ENCODE data around the gene KDM4F.
A peak's percentile ranks its signal among the peaks of the same experiment; 100 is the strongest.

Gene KDM4F

DNA sequence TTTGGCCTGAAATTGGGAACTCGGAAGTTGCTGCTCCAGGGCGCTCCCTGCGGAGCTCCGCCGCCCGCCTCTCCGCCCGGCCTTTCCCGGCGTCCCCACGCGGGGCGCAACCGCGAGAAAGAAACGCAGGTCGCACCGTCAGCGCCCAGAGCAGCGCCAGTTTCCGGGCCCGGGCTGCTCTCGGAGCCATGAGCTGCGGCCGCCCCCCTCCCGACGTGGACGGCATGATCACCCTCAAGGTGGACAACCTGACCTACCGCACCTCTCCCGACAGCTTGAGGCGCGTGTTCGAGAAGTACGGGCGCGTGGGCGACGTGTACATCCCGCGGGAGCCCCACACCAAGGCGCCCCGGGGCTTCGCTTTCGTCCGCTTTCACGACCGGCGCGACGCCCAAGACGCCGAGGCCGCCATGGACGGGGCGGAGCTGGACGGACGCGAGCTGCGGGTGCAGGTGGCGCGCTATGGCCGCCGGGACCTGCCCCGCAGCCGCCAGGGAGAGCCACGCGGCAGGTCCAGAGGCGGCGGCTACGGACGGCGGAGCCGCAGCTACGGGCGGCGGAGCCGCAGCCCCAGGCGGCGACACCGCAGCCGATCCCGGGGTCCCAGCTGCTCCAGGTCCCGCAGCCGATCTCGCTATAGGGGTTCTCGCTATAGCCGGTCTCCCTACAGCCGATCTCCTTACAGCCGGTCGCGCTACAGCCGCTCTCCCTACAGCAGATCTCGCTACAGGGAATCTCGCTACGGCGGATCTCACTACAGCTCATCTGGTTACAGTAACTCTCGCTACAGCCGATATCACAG lies 18.0 kb downstream of the KDM4F start:
- peak; percentile 27 for DNase-seq (ENCODE audit: insufficient read length)
- FAIRE-seq, result peak; percentile 95
- peak; percentile 35 for TF ChIP-seq TAF1 (IDR thresholded peaks at IDR 0.05; ENCODE audit: borderline replicate concordance, low read depth, low read length)
- TF ChIP-seq POLR2A (IDR thresholded peaks at IDR 0.05; ENCODE audit: low read depth, low read length), result peak; percentile 80; the same call in 1 of the 2 replicates
- peak; percentile 17; the same call in 1 of the 2 replicates for TF ChIP-seq POLR2AphosphoS5 (IDR thresholded peaks at IDR 0.05; ENCODE audit: low read depth, low read length)

DNA sequence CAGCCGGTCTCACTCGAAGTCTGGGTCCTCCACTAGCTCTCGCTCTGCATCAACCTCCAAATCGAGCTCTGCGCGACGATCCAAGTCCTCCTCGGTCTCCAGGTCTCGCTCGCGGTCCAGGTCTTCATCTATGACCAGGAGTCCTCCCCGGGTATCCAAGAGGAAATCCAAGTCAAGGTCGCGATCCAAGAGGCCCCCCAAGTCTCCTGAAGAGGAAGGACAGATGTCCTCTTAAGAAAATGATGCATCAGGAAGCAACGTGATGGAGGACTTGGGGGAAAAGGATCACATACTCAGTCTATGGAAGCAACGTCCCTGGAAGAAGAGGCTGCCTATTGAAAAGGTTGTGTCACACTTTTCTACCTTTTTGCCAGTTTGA lies 18.6 kb downstream of the KDM4F start:
- FAIRE-seq (no peak), DNase-seq (ENCODE audit: insufficient read length) (no peak)
- TF ChIP-seq POLR2A (IDR thresholded peaks at IDR 0.05; ENCODE audit: low read depth, low read length) (no peak), POLR2AphosphoS5 (IDR thresholded peaks at IDR 0.05; ENCODE audit: low read depth, low read length) (no peak), TAF1 (IDR thresholded peaks at IDR 0.05; ENCODE audit: borderline replicate concordance, low read depth, low read length) (no peak)

DNA sequence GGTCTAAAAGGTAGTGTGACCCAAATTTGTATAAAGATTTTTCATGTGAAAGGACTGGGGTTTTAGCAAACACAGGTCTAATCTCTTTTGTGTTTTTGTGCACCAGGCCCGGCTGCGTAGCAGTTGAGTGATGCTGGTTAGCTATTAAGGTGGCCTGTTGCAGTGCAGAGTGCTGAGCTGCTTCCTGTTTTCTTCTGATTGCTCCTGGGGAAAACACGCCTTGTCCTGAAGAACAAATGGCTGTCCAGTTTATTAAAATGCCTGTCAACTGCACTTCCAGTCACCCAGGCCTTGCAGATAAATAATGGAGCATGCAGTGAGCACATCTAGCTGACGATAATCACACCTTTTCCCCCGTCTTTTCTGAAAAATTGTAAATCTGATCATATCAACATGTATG lies 19.3 kb downstream of the KDM4F start:
- DNase-seq (ENCODE audit: insufficient read length) (no peak), FAIRE-seq (peak; percentile 92)
- TF ChIP-seq POLR2A (IDR thresholded peaks at IDR 0.05; ENCODE audit: low read depth, low read length) (peak; percentile 69), TAF1 (IDR thresholded peaks at IDR 0.05; ENCODE audit: borderline replicate concordance, low read depth, low read length) (peak; percentile 65; the same call in 1 of the 2 replicates), POLR2AphosphoS5 (IDR thresholded peaks at IDR 0.05; ENCODE audit: low read depth, low read length) (peak; percentile 68; the same call in 1 of the 2 replicates)

DNA sequence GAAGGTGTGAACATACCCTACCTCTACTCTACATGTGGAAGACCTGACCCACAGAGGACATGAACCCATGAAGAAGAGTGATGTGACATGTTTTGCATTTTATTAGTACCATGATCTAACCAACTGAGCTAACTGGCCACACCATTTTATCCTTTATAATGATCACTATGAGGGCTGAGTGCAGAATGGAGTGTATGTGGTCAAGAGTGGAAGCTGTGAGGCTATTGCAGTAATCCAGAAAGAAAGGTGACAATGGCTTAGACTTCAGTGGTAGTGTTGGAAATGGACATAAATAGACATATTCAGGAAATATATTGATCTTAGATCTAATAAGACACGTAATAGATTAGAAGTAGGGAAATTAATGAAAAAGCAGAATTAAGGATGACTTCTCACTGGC lies 21.2 kb downstream of the KDM4F start:
- TF ChIP-seq POLR2AphosphoS5 (IDR thresholded peaks at IDR 0.05; ENCODE audit: low read depth, low read length), result no peak
- no peak for TF ChIP-seq POLR2A (IDR thresholded peaks at IDR 0.05; ENCODE audit: low read depth, low read length)
- TF ChIP-seq TAF1 (IDR thresholded peaks at IDR 0.05; ENCODE audit: borderline replicate concordance, low read depth, low read length), result no peak
- FAIRE-seq, result no peak
- no peak for DNase-seq (ENCODE audit: insufficient read length)

DNA sequence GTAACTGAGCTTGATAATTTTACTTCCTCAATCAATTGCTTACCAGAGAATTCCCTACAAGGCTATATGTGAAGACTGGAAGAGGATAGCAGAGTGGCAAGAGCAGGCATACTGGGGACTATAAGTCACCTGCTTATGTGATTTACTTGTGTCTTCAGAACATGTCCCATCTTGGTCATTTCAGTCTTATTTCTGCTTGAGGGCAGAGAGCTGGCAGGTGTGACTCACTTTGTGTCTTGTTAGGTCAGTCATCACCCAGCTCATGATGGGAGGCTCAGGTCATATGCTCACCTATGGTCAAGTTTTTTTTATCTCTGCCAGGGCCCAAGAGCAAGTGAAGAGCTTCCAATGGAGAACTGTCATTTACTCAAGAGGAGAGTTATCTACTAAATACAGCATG lies 23.7 kb downstream of the KDM4F start:
- no peak for FAIRE-seq
- TF ChIP-seq TAF1 (IDR thresholded peaks at IDR 0.05; ENCODE audit: borderline replicate concordance, low read depth, low read length) (no peak), POLR2AphosphoS5 (IDR thresholded peaks at IDR 0.05; ENCODE audit: low read depth, low read length) (no peak), POLR2A (IDR thresholded peaks at IDR 0.05; ENCODE audit: low read depth, low read length) (no peak)
- DNase-seq (ENCODE audit: insufficient read length), result no peak

DNA sequence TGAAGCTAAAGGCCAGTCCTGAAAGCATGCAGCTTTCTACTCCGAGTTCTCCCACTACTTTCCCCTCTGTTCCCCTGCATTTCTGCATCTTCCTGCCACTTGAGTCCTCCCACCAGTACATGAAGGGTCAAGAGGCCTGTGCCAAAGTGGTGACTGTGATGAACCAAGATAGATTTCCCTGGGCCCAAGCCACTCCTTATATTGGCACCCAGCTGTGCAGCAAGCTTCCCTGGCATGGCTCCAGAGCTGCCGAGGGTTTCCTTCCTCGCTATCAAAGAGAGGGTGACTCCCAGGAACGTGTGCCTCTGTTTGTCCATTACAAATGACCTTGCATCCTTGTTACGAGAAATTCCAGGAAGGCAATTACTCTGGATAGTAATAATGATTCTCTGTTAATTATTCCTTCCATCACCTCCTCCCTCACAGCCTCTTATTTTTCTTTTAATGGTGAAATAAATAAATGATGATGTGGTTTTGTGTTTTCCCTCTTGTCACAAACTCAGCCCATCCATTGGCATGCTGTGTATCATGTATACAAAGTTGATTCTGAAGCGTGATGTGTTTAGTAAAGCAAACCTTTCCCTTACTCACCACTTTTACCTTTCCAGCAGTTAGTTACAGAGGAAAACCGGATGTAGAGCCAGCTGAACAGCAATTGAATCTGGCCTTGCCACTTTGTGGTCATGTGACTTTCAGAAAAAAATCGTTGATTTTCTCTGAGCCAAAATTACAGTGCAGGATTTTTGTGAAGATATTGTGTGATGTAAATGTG lies 25.8 kb downstream of the KDM4F start:
- TF ChIP-seq TAF1 (IDR thresholded peaks at IDR 0.05; ENCODE audit: borderline replicate concordance, low read depth, low read length), result no peak
- TF ChIP-seq POLR2AphosphoS5 (IDR thresholded peaks at IDR 0.05; ENCODE audit: low read depth, low read length), result no peak
- TF ChIP-seq POLR2A (IDR thresholded peaks at IDR 0.05; ENCODE audit: low read depth, low read length), result no peak
- DNase-seq (ENCODE audit: insufficient read length) (no peak), FAIRE-seq (no peak)

DNA sequence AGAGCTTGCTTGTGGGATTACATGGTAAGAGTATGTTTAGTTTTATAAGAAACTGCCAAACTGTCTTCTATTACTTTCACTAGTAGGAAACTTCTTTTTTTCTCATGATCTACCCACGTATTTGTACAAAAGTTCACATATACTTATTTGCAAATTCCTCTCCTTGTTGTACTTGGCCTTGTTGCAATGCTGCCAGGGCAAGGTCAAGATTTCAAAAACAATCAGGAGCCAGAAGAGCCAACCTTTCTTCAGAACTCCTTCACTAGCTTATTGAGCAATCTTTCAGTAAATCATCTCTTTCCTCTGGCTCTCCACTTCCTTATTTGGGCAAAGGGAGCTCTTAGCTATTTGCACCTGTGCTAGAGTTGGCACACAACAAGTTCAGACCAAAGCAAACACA lies 27.2 kb downstream of the KDM4F start:
- FAIRE-seq (no peak), DNase-seq (ENCODE audit: insufficient read length) (no peak)
- TF ChIP-seq TAF1 (IDR thresholded peaks at IDR 0.05; ENCODE audit: borderline replicate concordance, low read depth, low read length), result no peak
- no peak for TF ChIP-seq POLR2AphosphoS5 (IDR thresholded peaks at IDR 0.05; ENCODE audit: low read depth, low read length)
- TF ChIP-seq POLR2A (IDR thresholded peaks at IDR 0.05; ENCODE audit: low read depth, low read length), result no peak

DNA sequence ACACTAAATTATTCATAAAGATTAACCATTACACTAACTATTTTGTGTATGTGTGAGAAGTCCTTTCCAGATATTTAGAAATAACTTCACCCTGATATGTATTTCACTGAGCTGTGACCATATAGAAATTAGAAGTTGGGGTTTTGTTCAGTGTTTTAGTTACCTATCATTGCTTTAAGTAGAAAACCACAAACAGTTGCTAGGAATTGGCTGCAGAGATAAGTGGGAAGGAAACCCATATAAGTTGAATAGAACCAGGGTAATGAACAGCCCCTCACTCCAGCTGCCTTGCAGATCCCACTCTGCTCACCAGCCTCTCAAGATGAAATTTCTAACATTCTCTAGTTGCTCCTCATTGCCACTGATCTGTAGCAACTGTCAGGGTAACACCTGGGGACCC lies 27.8 kb downstream of the KDM4F start:
- DNase-seq (ENCODE audit: insufficient read length) (no peak), FAIRE-seq (no peak)
- TF ChIP-seq POLR2A (IDR thresholded peaks at IDR 0.05; ENCODE audit: low read depth, low read length), result no peak
- no peak for TF ChIP-seq TAF1 (IDR thresholded peaks at IDR 0.05; ENCODE audit: borderline replicate concordance, low read depth, low read length)
- TF ChIP-seq POLR2AphosphoS5 (IDR thresholded peaks at IDR 0.05; ENCODE audit: low read depth, low read length), result no peak

DNA sequence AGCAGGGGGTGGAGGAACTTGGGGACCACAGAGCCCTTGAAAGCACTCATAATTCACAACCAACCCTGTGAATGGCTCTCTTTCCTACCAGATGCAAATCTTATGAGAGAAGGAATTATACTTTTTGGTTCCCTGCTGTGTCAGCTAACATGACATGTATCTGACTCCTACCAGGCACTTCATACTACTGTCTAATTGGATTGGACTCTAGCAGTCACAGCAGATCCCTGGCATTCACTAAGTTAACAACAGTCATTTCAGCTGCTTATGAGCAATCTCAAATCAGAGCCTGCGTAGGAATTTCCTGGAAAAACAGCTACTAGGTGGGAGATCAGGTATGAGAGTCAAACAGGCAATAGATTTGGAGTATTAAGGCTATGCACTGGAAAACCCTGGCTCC lies 29.3 kb downstream of the KDM4F start:
- DNase-seq (ENCODE audit: insufficient read length) (no peak), FAIRE-seq (no peak)
- no peak for TF ChIP-seq POLR2A (IDR thresholded peaks at IDR 0.05; ENCODE audit: low read depth, low read length)

DNA sequence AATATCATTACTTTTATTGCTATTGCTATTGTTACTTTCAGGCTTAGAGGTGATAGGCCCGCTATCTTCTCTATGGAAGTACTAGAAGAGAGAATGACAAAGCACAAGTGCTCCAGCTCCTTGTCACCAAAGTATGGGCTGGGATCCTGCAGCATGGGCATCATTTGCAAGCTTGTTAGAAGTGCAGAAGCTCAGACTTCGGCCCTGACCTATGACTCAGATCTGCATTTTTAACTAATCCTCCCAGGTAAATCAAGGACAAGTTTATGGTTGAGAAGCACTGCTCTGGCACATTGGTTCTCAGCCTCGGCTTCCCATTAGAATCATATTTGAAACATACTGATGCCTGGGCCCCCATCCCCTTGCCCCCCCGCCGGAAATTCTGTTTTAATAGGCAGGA lies 31.8 kb downstream of the KDM4F start:
- no peak for TF ChIP-seq TAF1 (IDR thresholded peaks at IDR 0.05; ENCODE audit: borderline replicate concordance, low read depth, low read length)
- TF ChIP-seq POLR2A (IDR thresholded peaks at IDR 0.05; ENCODE audit: low read depth, low read length), result no peak
- no peak for TF ChIP-seq POLR2AphosphoS5 (IDR thresholded peaks at IDR 0.05; ENCODE audit: low read depth, low read length)
- DNase-seq (ENCODE audit: insufficient read length) (no peak), FAIRE-seq (no peak)

DNA sequence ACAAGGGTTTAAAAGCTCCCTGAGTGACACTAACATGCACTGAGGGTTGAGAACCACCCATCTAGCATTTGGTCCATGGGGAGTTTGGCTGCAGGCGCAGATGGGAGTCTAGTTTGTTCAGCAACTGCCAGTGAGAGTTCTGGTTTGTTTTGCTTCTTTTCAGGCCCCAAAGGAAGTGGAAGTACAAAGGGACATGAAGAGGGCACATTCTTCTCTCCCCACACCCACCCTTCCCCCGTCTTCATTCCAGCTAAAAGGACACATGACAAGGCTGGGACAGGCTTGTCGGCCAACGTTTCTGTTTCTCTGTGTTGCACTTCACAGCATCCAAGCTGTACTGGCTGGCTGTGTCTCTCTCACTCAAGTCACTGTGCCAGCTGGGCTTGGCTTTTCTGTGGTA lies 32.2 kb downstream of the KDM4F start:
- TF ChIP-seq TAF1 (IDR thresholded peaks at IDR 0.05; ENCODE audit: borderline replicate concordance, low read depth, low read length) (no peak), POLR2A (IDR thresholded peaks at IDR 0.05; ENCODE audit: low read depth, low read length) (no peak), POLR2AphosphoS5 (IDR thresholded peaks at IDR 0.05; ENCODE audit: low read depth, low read length) (no peak)
- DNase-seq (ENCODE audit: insufficient read length) (no peak), FAIRE-seq (no peak)

DNA sequence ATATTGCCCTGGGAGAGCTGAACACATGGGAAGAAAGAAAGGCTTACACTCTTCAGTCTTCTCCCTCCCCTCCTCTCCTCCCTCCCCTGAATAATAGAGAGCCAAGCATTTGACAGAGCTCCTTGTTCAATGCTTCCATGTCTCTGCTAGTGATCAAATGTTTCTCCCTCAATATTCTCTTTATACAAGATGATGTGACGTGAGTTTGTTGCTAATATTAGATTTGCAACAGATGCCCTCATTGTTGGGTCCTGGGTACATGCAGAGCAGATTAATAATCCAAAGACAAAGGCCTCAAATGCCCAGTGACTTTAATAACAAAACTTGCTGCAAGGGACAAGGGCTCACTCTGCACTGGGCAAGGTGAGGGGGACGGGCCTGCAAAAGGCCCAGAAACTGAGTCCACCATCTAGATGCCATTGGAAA lies 33.4 kb downstream of the KDM4F start:
- TF ChIP-seq POLR2AphosphoS5 (IDR thresholded peaks at IDR 0.05; ENCODE audit: low read depth, low read length) (no peak), POLR2A (IDR thresholded peaks at IDR 0.05; ENCODE audit: low read depth, low read length) (no peak), TAF1 (IDR thresholded peaks at IDR 0.05; ENCODE audit: borderline replicate concordance, low read depth, low read length) (no peak)
- FAIRE-seq, result no peak

More for the DNA sequence above, 33.4 kb downstream of the KDM4F start:
- DNase-seq (ENCODE audit: insufficient read length), result no peak
